HG02852 (cell line): Measurements from ENCODE around the gene NTM.
A peak's percentile ranks its signal among the peaks of the same experiment; 100 is the strongest.

Experiments used
- ATAC-seq: cut with Tn5 transposase; IDR thresholded peaks from one replicate; pipeline ENCODE4 v1.9.1; 2021; ENCODE audit warnings: mild to moderate bottlenecking, moderate library complexity; ENCODE audit not compliant: unreplicated experiment

Gene NTM

DNA sequence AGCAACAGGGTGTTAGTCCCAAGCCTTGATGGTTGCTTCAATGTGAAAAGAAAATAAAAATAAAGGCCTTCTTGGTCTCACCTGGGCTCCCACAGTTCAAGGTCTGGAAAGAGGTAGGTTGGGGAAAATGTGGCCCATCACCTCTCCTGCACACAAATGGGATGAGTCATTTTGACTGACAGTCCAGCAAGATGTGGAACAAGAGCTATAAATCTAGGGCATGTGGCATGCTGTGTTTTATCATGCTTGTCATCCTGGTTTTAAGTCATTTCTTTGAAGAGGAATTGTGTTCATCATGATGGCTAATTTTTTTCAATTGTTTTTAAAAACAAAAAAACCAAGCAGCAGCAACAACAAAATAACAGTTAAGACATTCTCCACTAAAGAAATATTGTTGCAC lies 503.7 kb downstream of the NTM start:
- ATAC-seq: no peak

DNA sequence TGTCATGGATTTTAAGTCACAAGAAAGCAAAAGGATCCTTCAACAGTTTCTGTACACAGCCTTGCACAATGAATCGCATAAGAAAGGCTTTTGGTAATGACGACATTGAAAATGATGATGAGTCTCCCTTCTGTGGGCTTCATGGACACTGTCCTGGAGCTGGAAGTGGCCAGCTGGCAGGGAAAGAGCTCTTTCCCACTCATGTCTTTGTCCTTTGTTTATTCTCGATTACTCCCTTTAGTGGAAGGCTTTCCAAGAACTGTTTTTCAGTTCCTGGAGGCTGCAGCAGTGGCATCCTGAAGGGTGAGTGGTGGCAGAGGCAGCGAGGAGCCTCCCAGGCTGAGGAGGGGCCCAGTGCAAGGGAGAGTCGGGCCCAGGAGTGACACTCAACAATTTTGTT lies 505.2 kb downstream of the NTM start:
- no peak for ATAC-seq

DNA sequence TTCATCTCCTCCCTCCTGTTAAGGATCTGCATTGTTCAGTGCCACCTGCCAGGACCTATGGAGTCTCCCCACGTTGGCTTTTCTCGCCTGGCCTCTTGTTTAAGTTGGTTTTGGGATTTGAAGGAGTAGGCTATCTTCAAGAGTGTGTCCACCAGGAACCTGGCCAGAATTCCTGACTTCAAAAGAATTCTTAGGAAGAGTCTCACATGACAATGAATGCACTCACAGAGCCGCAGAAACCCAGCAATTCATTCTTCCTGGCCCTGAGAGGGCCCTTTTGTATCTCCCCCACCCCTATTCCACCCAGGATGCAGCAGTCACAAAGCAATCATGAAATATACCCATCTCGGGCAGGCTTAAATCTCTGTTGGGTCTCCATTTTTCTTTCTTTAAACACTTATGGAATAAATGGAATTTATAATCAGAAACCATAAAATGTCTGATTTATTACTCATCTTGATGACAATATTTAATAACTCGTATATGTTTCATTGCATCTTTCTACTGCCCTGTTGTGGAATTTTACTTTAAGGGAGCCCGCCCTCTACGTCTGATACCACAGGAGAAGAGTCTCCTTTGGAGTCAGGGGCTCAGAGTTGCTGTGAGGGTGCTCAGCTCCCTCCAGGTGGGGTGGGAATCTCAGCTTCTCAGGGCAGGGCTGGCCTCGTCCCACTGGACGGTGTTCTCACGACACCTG lies 507.0 kb downstream of the NTM start:
- ATAC-seq: no peak

DNA sequence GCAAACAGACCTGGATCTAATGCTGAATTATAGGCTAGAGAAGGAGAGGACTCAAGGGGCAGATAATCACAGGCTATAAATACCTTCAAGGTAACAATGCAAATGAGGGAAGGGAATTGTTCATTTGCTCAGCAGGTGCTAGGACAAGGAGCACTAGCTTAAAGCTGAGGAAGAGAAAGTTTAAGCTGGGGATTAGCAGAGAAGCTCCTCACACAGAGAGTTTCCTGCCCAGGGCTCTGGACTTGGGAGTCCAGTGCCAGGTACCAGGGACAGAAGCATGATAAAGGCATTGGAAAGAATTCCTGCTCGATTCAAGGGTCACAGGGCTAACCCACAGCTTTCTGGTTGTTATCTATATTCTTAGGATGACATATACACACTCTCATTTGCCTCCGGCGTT lies 509.9 kb downstream of the NTM start:
- no peak for ATAC-seq

DNA sequence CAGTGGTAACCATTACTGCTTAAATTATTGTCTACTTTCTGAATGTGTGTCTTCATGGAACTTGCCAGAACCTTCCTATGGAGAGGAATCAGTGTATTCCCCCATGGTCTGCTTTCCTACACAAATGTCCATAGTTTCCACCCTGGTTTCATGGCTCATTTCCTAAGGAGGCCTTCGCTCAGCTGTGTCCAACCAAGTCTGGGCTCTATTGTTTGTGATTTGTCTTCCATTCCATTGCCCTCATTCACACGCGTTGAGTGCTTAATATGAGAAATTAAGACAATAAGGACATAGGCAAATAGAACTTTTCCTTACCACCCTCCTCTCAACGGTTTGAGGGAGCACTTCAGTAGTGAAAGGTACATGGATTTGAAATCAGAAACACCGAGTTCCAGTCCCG lies 510.6 kb downstream of the NTM start:
- no peak for ATAC-seq

DNA sequence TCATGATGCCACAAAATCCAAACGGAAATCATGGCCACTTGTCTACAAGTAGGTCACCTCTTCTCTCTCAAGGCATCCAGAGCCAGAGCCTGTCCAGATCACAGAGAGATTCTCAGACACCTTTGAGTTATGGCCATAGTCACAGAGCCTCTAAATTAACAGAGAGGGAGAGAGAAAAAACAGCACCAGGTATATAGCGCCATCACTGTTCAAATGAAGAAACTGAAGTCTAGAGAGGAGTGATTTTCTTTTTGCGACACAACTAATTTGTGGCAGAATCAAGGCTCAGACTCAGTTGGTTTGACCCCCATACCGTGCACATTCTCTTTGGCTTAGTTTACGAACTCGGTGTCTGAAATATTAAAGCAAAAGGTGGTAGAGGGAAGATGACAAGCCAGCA lies 512.9 kb downstream of the NTM start:
- ATAC-seq: no peak

DNA sequence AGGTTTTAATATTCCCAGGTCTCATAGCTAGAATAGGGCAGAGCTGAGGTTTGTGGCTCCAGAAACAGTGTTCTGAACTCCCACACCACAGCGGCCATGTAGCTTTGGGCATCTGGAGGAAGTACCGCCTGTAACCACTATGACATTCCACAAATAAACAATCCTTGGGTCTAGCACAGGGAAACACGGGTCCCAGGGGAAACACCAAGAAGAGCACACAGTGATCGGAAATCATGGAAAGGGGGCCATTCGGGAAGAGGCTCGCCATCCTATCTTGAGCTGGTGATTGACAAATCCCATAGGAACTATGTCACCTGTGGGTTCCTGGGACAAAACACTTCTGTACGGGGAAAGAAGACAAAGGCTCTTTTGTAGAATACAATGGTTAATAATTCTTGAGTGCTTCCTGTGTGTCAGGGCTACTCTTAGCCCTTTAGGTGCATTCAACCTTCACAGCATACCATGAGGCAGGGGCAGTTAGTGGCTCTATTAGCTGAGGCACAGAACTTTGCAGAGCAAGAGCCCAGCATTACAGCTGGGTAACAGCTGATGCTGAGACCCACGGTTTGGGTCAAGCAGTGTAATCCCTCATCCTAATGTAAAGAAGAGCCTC lies 514.2 kb downstream of the NTM start:
- no peak for ATAC-seq

DNA sequence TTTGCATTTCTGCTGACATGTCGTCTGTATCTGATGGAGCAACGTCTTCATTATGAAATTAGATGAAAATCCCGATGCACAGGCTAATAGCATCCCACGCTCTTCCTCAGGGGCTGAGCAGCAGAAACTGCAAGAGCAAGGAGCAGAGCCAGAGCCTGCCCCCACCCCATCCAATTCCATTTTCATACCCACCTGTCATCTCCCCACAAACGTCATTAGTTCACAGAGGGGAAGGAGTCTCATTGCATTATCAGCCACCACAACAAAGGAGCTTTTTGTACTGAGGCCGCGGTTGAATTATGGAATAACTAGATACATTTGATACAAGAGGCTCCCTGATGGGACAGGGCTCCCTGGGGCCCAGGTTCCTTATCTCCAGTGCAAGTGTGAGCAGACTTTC lies 515.0 kb downstream of the NTM start:
- no peak for ATAC-seq

DNA sequence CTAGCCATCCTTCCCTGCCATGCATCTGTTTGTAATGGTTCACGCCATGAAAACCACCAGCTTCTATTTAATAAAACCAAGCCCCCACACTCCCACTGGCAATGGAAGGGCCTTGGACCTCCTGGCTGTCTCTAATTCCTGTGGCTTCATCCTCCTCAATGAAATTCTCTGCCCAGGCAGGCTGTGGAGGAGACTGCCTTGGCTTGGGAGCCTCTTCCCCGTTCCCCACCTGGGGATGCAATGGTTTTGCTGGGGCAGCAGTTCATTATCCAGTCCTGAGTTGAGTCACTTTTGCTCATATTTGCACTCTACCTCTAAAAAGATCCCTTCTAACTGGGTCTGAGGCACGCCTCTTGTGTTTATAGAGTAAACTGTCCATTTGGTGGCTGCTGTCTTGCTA lies 515.8 kb downstream of the NTM start:
- no peak for ATAC-seq

DNA sequence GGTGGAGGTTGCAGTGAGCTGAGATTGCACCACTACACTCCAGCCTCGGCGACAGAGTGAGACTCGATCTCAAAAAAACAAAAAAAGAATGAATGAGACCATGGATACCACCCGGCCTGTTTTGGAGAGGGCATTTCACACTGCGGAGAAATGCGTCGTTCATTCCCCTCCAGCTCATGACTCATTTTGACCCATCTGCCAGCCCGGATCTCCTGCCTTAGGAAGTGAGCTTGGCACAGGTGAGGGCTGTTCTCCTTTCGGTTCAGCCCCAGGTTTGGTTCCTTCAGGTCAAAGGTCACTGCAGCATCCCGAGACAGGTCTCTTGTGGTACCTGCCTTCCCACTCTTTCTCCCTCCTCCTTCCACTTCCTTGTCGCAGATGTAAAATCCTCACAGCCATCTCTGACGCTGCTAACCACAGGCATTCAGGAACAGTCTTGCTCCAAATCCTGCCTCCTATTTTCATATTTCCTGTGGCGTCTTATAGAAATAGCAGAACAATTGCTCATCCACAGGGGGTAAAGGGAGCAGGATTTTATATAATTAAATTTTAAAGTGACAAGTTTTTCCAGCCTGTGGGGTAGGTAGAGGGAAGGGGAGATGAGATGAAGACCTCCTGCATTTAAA lies 517.9 kb downstream of the NTM start:
- ATAC-seq: no peak

DNA sequence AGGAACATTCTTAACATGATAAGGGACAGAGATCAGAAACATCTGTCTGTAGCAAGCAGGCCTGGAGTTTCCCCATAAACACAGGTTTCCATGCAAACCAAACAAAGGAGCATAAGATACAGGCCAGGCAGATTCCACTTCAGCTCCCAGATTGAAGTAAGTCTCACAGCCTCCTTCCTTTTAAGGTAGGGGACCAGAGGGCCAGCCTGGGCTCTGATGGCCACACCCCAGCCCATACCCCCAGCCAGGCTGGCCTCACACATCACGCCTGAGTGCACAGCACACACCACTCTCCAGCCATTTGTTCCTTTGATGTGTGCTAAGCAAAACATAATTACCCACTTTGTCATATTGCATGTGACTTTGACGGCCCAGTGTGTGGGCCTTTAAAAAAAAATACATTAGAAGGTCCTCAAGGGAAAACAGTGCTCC lies 518.7 kb downstream of the NTM start:
- no peak for ATAC-seq

DNA sequence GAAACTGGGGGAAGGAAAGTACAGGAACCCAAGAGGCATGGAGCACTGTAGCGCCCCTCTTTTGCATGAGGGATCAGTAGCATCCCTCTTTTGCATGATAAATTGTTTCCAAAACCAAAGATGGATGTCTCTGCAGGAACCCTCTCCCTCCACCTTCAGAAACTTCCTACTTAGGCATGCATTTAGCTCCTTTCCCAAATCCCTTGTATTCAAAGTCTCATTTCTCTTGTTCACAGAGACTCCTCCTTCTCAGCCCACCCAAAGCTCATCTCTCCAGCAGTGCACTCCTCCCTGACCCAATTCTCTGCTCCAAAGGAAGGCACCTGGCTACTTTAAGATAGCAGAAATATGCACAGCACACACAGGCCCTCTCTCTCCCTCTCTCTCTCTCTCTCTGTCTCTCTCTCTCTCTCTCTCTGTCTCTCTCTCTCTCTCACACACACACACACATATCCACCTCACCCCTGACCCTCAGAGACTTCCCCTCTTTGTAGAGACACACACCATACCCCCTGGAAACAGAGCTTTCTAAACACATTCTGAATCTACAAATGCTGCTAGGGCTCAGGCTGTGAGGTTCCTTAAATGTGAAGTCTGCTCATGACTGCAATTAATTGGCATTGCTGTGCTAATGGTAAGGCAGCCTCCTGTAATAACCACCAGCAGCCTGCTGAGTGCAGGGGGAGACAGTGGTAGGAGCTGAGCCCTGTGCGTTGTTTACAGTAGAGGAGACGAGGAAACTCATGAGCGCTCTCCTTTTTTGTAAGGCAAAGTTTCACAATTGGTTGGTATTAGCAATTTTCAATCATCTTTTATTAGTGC lies 519.6 kb downstream of the NTM start:
- ATAC-seq: no peak

DNA sequence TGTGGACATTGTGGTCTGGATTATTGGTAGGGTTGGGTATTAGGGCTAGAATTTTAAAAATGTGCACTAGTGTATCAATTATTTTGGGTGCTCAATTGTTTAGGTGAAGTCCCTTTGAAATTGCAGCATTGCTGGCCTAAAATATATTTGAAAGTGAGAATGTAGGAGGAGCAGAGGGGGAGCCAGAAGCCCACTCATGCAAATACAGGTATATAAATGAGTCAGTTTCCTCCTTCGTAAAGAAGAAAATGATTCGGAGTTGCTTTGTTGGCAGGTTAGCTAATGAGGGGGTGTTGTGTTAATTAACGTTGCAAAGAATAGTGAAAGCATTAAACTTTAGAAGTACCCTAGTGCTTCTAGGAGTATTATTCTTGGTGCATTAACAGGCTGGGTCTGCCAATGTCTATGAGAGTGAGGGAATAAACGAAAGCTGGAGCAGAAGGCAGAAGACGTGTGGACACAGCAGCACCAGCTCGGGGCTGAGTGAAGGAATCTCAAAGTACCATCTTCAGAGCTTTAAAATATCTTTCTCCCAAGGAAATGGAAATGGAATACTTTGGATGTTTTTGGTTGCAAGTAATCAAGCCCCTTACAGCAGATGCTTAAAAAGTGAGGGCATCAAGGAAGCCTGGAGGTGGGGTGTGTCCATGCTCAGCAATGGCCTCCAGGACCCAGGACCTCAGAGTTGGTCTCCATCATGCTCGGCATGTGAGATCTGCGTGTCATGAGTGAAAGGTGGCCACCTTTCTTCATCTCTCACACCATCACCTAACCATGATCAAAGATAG lies 522.9 kb downstream of the NTM start:
- ATAC-seq: peak; percentile 81

DNA sequence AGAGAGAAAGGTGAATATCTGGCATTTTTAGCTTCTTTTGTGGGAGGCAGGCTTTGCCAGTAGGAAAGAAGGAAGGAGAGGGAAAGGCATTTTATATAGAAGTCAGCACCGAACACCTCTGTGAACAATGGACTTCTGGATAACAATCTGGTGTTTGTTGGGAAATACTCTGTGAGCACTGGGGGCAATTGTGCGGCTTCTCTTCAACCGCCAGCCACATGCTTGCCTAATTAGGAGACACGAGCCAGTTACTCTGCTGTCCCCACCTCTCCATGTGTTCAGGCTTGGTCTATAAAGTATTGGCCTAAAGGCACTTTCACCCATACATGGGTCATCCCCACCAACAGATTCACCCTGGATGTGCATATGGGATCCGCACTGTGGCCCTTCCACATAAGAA lies 523.6 kb downstream of the NTM start:
- no peak for ATAC-seq

DNA sequence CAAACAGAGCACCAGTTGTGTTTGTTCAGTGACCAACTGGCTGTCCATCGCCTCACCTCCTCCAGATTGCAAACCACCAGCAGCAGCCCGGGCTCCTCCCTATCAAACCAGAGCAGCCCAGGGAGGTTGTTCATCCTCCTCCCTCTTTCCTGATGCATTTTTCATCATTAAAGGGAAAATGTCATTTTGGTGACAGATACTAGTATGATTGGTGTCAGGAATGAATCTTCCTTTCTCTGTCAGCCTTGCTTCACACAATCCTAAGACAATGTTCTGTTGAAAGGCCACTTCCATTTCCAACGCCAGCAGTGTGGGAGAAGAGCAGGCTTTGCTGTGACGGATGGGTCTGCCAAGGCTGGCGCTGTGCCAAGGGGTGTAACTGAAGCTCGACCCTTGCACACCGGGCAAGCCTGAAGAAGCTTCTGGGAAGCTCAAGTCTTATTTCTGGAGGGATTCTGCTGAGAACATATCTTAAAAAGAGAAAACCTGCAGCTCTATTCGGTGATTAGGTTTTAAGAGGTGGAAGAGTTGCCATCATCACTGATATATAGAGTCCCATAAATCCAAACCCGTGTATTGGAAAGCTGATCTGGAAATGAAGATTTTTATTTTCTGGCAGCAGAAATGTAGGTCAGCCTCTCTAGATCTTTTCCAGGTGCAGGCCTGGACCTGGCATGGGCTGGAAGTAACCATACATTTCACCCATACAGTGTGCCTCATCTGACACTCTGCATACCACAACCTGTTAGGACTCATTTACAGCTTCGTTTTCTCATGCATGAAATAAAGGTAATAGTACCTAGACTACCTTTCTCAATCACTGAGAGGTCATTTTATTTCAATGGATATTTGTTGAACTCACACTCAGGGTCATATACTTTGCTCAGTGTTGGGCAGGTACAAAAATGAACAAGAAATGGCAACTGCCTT lies 524.5 kb downstream of the NTM start:
- no peak for ATAC-seq

DNA sequence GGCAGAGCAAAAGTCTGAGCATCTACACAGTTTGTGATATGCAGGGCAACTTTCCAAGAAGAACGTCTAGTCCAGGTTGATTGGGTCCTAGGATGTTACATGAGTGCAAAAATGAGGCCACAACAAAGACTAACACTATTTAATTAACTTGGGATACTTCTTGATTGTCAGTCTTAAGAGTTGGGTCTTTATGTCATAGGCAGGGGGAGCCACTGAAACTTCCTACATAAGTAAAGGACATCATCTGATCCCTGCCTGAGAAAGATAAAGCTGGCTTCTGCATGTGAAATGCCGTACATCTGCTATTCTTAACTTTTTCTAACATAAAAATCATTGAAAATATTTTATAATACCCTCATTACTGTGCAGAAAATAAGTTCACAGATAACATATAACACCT lies 525.5 kb downstream of the NTM start:
- no peak for ATAC-seq

DNA sequence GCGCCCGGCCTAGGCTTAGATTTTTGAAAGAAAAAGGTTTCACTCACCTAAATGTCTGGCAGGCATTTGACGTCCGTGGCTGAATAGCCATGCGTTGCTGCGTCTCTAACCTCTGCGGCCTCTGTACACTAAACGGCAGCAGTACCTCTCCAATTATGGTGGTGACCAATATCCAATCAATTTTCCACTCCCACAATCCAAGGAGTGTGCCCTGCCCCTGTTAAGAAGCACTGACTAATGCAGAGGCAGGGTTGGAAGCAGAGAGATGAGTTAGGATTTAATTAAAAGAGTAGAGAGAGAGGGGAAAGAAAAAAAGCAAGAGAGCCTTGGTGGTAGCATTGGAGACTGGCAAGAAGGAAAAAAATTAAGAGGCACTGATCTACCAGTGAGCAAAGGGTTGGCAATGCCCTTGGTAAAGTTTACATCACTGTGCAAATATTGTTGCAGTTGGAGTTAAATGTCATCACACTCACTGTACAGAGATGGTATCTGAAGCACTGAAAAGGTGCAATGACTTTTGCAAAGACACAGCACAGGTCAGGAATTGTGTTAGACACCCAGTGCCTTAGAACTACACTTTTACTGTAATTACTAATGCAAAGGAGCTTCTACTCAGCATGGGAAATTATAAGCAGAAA lies 526.7 kb downstream of the NTM start:
- no peak for ATAC-seq

DNA sequence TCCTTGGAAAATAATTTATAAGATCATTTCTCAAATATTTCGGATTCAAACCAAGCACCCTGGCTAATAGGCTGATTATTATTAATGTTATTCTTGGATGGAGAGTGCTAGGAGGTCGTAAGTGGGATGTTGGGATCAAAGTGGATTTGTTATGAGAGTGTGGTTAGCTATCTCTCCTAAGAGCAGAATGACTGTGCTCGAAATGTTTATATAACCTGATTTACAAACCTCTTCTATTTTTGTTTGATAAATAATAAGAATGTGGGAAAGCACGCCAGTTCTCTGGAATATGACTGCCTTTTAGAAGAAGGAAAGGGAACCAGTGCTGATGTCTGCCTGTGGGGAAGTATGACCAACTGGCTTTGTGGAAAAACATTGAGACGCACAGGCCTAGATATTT lies 527.5 kb downstream of the NTM start:
- ATAC-seq: no peak

DNA sequence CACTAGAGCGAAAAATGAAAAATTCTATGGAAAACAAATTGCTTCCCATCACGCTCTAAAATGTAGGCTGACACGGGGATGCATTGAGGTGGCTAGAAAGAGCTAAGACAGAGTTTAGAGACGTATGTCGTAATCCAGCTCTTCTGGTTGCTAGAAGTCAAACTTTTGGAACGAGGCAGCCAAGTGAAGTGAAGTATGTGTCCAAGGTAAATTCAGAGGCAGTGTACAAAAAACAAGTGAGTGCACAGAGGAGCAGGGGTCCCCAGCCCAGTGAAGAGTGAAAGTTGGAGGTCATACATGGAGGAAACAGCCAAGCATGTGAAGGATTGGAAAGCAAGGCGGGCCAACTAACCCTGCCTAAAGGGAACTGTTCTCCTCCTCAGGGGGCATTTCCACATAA lies 528.5 kb downstream of the NTM start:
- ATAC-seq: no peak
